SU-DHL-6 (cell line): ENCODE results near the gene STK4.

Source experiments
- EZH2phosphoT487 ChIP-seq: fragments of 200-600 bp; sonication (generic), shearing (Covaris generic); conservative IDR thresholded peaks from 2 replicates; pipeline ENCODE4 v1.6.1; 2018; ENCODE audit warnings: mild to moderate bottlenecking, antibody characterized with exemption, low read length, moderate library complexity, mixed read lengths
- TF ChIP-seq, protein P1 (sequence below): fragments of 200-600 bp; sonication (generic); IDR thresholded peaks from one replicate; pipeline ENCODE4 v1.5.1; 2017; ENCODE audit warnings: antibody characterized with exemption, mild to moderate bottlenecking, low read length, moderate library complexity; ENCODE audit not compliant: insufficient read depth, poor library complexity, severe bottlenecking

- TF ChIP-seq, protein P1, sequence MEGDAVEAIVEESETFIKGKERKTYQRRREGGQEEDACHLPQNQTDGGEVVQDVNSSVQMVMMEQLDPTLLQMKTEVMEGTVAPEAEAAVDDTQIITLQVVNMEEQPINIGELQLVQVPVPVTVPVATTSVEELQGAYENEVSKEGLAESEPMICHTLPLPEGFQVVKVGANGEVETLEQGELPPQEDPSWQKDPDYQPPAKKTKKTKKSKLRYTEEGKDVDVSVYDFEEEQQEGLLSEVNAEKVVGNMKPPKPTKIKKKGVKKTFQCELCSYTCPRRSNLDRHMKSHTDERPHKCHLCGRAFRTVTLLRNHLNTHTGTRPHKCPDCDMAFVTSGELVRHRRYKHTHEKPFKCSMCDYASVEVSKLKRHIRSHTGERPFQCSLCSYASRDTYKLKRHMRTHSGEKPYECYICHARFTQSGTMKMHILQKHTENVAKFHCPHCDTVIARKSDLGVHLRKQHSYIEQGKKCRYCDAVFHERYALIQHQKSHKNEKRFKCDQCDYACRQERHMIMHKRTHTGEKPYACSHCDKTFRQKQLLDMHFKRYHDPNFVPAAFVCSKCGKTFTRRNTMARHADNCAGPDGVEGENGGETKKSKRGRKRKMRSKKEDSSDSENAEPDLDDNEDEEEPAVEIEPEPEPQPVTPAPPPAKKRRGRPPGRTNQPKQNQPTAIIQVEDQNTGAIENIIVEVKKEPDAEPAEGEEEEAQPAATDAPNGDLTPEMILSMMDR, result no peak
- TF ChIP-seq EZH2phosphoT487, result no peak
Measured at GRCh38 chr20:45032781-45033180, 66.5 kb downstream of the STK4 start.
